DMS153 treated with DMSO at 0.1 percent for 48 hours (cell line): ENCODE results near the gene NIP7.
A peak's percentile ranks its signal among the peaks of the same experiment; 100 is the strongest.
"Not testable (repeated sequence)": the region's sequence is repeated elsewhere in the genome, so short reads cannot be mapped to it uniquely, and the experiment has no call there.

Experiments
- DNase-seq: peaks from one replicate; lab custom pipeline; 2025; ENCODE audit not compliant: unreplicated experiment; lab: John Stamatoyannopoulos, UW

Gene NIP7

DNA sequence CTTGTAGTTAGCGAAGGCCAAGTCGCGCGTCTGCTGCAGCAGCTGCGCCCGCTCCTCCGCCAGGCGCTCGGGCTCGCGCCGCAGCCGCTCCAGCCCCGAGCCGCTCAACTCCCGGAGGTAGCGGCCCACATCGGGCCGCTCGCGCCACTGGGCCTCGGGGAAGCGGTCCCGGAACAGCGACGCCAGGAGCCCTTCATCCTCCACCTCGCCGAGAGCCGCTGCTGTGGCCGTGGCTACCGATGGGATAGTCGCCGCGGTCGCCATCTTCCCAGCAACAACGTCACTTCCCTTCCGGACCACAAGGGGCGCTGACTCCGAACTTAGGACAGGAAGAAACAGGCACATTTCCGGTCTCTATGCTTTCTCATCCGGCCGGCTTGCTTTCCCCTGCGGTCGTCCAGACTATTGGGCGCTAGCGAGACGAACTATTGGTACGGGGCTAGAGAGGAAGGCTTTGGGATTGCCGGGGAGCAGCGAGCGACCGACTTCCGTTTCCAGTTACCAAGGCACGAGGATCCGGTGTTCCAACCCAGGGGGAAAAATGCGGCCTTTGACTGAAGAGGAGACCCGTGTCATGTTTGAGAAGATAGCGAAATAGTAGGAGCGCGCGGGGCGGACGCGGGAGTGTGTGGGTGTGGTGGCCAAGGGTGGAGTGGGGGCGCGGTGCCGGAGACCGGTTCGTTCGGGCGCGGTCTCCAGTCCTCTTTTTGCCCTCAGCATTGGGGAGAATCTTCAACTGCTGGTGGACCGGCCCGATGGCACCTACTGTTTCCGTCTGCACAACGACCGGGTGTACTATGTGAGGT is at the start of gene NIP7, which contains the start of gene COG8:
TSS of gene NIP7 (plus strand) at position 484 of the 806 bp plus-strand sequence. CDS start at position 542, 58 bp downstream.
TSS of gene COG8 (minus strand) at position 276 of the 806 bp plus-strand sequence. CDS start at position 264, 12 bp downstream.
- peak; percentile 99 for DNase-seq

GRCh38 chr16:69291657-69292056 is 47.9 kb upstream of the NIP7 start:
- not testable (repeated sequence) for DNase-seq

- DNase-seq, result no peak
Measured at GRCh38 chr16:69293401-69293800, 46.2 kb upstream of the NIP7 start.

DNA sequence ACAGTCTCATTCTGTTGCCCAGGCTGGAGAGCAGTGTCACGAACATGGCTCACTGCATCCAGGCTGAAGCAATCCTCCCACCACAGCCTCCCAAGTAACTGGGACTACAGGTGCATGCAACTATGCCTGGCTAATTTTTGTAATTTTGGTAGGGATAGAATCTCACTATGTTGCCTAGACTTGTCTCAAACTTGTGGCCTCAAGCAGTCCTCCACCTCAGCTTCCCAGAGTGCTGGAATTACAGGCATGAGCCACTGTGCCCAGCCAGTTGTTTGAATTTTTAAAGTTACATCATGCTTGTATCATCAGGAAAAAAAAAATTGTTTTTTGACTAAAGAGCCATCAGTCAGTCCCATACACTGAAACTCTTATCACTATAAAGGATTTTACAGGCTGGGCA is 45.5 kb upstream of the NIP7 start:
- DNase-seq, result no peak

DNA sequence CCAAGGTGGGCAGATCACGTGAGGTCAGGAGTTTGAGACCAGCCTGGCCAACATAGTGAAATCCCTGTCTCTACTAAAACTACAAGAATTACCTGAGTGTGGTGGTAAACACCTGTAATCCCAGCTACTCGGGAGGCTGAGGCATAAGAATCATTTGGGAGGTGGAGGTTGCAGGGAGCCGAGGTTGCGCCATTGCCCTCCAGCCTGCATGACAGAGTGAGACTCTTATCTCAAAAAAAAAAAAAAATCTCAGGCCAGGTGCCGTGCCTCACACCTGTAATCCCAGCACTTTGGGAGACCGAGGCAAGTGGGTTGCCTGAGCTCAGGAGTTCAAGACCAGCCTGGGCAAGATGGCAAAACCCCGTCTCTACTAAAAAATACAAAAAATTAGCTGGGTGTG is 42.8 kb upstream of the NIP7 start:
- DNase-seq, result not testable (repeated sequence)

- no peak for DNase-seq
Measured at GRCh38 chr16:69298261-69298660, 41.3 kb upstream of the NIP7 start.

- DNase-seq, result no peak
Measured at GRCh38 chr16:69301187-69301586, 38.4 kb upstream of the NIP7 start.

- DNase-seq, result no peak
Measured at GRCh38 chr16:69301861-69302260, 37.7 kb upstream of the NIP7 start.

DNA sequence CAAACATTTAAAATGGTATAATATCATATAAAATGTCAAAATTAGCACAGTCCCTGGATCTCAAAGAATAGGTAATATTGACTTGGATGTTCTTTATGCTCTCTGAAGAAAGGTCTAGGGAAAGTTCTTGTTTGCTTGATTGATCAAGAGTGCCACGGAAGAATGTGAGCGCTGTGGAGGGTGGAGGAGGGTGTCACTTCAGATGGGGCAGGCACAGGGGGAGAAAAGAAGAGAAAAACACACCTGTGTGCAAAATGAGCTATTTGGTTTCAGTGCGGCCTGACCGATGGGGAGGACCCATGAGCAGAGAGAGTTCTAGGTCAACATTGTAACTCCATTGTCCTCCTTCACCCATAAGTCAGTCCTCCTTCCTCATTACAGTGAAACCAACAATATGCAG is 37.3 kb upstream of the NIP7 start:
- no peak for DNase-seq

GRCh38 chr16:69306031-69306430 is 33.5 kb upstream of the NIP7 start:
- no peak for DNase-seq

- DNase-seq, result no peak
Measured at GRCh38 chr16:69307091-69307490, 32.5 kb upstream of the NIP7 start.

DNA sequence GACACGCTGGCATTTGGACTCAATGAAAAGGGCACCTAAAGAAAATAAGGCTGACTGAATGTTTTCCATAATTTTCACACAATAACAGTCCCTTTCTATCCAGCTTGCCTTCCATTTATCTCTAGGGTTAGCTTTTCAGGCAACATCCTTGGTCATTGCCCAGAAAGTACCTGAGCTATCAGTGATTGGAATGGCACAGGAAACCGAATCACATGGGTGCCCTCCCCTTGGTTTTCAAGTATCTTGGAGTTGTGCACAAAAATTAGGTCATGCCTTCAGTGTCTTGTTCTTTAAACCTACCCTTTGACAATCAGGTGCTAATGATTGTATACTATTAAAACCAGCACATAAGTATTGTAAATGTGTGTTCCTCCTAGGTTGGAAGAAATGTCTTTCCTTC is 31.7 kb upstream of the NIP7 start:
- DNase-seq, result no peak

DNA sequence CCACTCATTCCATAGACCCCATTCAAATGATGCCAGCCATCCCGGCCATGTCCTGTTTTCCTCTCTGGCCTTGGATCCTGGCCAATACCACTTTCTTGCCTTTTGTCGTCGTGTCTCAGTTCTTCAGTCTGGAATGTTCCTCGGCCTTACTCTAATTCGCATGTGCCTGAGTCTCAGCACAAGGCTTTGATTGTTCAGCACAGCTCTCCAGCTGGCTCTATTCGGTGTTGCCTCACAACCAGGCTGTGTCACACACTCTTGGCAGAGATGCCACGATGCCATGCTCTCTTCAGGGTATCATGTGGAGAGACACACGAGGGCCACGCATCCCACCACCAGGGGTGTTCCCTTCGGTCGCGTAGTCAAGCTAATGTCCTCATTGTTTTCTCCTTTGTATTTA is 30.3 kb upstream of the NIP7 start:
- no peak for DNase-seq

DNA sequence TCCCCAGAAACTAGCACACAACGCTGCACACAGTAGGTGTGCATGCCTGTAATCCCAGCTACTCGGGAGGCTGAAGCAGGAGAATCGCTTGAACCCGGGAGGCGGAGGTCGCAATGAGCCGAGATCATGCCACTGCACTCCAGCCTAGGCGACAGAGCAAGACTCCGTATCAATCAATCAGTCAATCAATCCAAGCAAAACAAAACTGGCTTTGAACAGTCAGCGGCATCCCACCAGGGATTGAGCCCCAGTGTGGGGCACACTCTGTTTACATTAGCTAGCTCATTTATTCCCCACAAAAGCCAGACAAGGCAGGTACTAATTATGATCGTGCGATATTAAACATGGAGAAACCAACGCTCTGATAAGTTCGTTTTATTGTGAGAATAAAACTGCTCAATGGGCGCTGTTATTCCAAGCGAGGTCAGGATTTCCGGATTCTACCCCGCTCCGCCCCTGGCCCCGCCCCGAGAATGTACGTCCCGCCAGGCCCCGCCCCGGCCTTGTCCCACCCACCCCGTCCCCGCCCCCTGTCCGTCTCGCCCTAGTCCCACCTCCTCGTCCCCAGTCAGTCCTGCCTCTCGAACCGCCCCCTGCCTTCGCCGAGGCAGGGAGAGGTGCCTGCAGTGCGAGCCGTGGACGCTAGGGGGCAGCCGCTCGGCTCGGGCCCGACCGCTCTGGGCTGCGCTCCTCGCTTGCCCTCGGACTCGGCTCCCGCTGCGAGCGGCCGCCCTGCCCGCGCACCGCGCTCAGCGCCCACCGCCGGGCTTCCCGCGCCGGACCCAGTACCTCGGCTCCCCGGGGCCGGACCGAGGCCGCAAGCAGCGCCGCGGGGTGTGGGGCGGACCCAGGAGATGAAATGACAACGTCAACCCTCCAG is 28.7 kb upstream of the NIP7 start, which contains the start of gene VPS4A:
TSS of gene VPS4A (plus strand) at position 698 of the 880 bp plus-strand sequence. CDS start at position 860, 162 bp downstream.
- peak; percentile 96 for DNase-seq

DNA sequence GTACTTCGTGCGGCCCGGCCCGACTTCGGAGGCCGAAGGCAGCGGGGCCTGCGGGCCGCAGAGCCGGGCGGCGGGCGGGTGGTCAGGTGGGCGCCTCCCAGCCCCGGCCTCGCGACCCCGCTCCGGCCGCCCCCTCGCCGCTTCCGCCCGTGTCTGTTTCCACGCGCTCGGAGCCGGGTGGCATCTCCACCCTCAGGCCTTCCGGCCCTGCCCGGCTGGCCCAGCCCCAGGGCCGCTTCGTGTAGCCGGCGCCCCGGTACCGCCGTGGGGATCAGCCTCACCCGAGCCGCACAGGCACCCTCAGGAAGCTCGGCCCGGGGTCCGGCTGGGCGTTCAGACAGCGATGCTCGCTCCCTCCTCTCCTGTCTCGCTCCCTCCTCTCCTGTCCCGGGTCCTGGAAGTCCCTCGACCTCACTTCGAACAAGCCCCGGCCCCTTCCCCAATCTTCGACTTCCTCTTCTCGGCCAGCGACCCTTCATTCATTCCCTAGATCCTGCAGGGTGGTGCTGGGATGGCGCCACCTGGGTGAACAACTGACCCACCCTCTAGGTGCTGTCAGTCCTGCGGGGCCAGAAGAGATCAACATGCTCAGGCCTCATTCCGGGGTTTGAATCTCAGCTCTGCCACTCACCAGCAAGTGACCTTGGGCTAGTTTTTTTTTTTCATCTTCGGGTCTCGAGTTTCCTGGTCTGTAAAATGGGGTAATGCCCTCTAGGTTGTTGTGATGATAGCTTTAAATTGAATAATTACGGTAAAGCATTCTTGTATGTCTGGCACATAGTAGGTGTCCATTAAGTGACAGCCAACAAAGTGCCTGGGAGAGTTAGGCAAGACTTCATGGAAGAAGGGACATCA is 27.8 kb upstream of the NIP7 start:
- no peak for DNase-seq

GRCh38 chr16:69313469-69313868 is 26.1 kb upstream of the NIP7 start:
- DNase-seq, result no peak

- DNase-seq, result no peak
Measured at GRCh38 chr16:69314534-69314933, 25.0 kb upstream of the NIP7 start.

DNA sequence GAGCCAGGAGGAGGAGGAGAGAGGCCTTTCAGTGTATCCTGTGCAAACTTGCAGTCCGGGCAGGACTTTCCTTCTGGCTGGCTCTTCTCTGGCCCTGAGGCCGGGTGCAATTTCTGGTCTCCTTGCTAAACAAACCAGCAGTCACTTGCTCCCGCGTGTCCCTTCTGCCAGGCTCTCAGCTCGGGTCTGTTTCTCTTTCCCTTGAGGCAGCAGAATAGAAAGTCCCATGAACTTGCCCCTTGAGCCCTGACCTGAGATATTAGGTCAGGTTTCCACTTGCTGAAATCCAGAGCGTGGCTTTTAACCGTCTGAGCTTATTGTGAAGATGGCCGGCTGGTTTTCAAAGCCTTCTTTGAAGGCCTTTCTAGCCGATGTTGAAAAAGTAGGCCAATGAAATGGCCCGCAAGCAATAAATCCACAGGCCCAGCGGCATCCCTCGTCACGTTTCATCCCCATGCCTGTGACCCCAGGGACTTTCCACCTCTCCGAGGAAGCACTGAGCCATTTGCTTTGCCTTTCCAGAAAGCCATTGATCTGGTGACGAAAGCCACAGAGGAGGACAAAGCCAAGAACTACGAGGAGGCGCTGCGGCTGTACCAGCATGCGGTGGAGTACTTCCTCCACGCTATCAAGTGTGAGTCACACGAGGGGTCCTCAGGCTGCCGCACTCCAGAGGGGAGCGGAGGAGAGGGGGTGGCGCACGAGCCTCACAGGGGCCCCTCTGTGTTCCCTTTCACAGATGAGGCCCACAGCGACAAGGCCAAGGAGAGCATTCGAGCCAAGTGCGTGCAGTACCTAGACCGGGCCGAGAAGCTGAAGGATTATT is 23.9 kb upstream of the NIP7 start:
- no peak for DNase-seq

GRCh38 chr16:69316595-69317034 is 23.0 kb upstream of the NIP7 start:
- DNase-seq, result no peak
